WERI-Rb-1 (cell line): Measurements from ENCODE around the gene RSPH6A.

Experiments used
- DNase-seq: peaks from one replicate; pipeline ENCODE4 v3.0.0-alpha.2; 2020
- H3K27ac ChIP-seq: fragments of 250-450 bp; sonication (Bioruptor Pico); 2 replicates; pipeline ENCODE4 v1.5.1; 2020; ENCODE audit warnings: mild to moderate bottlenecking, moderate library complexity
- H3K27me3 ChIP-seq: fragments of 250-450 bp; sonication (Bioruptor Pico); 2 replicates; pipeline ENCODE4 v1.5.1; 2021; ENCODE audit warnings: mild to moderate bottlenecking, low read depth, moderate library complexity; ENCODE audit not compliant: insufficient read depth, severe bottlenecking
- H3K36me3 ChIP-seq: fragments of 250-450 bp; sonication (Bioruptor Pico); 2 replicates; pipeline ENCODE4 v1.5.1; 2020; ENCODE audit warnings: mild to moderate bottlenecking, moderate library complexity
- H3K4me3 ChIP-seq: 2 replicates; pipeline ENCODE4 v1.5.1; 2011; ENCODE audit warnings: low read depth, mild to moderate bottlenecking, control low read depth, low read length
- H3K9me3 ChIP-seq: fragments of 250-450 bp; sonication (Bioruptor Pico); 2 replicates; pipeline ENCODE4 v1.5.1; 2021; ENCODE audit warnings: mild to moderate bottlenecking, moderate library complexity; ENCODE audit not compliant: severe bottlenecking
- CTCF ChIP-seq: IDR thresholded peaks from 2 replicates; pipeline ENCODE4 v1.5.1; 2011; ENCODE audit warnings: low read depth, mild to moderate bottlenecking, control low read depth, inconsistent platforms, low read length

Gene RSPH6A

GRCh38 chr19:45762870-45763631 lies 52.1 kb downstream of the RSPH6A start:
- Histone ChIP-seq H3K27me3 (no peaks in the 10 kb centered on the region), H3K36me3 (no peaks in the 10 kb centered on the region), H3K4me3 (no peak overlapping the region), H3K27ac (no peak overlapping the region), H3K9me3 (no peaks in the 10 kb centered on the region)
- TF ChIP-seq CTCF = no peak
- no peak for DNase-seq

- no peak for DNase-seq
- Histone ChIP-seq H3K27ac (no peak overlapping the region), H3K4me3 (no peak overlapping the region), H3K36me3 (no peaks in the 10 kb centered on the region), H3K9me3 (no peaks in the 10 kb centered on the region), H3K27me3 (no peaks in the 10 kb centered on the region)
- no peak for TF ChIP-seq CTCF
Observed at GRCh38 chr19:45761714-45762113, 53.4 kb downstream of the RSPH6A start.

GRCh38 chr19:45758921-45759320 lies 56.2 kb downstream of the RSPH6A start:
- TF ChIP-seq CTCF = no peak
- Histone ChIP-seq H3K9me3 (no peaks in the 10 kb centered on the region), H3K4me3 (no peak overlapping the region), H3K27me3 (no peaks in the 10 kb centered on the region), H3K36me3 (no peaks in the 10 kb centered on the region), H3K27ac (no peak overlapping the region)
- no peak for DNase-seq

GRCh38 chr19:45757695-45758094 lies 57.4 kb downstream of the RSPH6A start:
- TF ChIP-seq CTCF = no peak
- Histone ChIP-seq H3K27ac (no peak overlapping the region), H3K4me3 (no peak overlapping the region), H3K36me3 (no peaks in the 10 kb centered on the region), H3K27me3 (no peaks in the 10 kb centered on the region), H3K9me3 (no peaks in the 10 kb centered on the region)
- no peak for DNase-seq

- Histone ChIP-seq H3K9me3 (no peaks in the 10 kb centered on the region), H3K36me3 (no peaks in the 10 kb centered on the region), H3K4me3 (no peak overlapping the region), H3K27ac (no peak overlapping the region), H3K27me3 (no peaks in the 10 kb centered on the region)
- no peak for TF ChIP-seq CTCF
- no peak for DNase-seq
Observed at GRCh38 chr19:45754323-45754722, 60.8 kb downstream of the RSPH6A start.

- no peak overlapping the region for H3K4me3 ChIP-seq
- no peak overlapping the region for H3K27ac ChIP-seq
- no peaks in the 10 kb centered on the region for H3K27me3 ChIP-seq
- H3K9me3 ChIP-seq = no peaks in the 10 kb centered on the region
- 0 out of 2 replicates have a peak, but pooled peaks have one; percentile 19 for TF ChIP-seq CTCF
- peak; percentile 49 for DNase-seq
- no peaks in the 10 kb centered on the region for H3K36me3 ChIP-seq
Observed at GRCh38 chr19:45753548-45753947, 61.6 kb downstream of the RSPH6A start.
